AG04449 (cell line): ENCODE data around the gene NUP210.

ENCODE experiments used
- CTCF ChIA-PET: fragments of 350-600 bp; formaldehyde crosslinking; extraction: SDS; loops from one replicate; lab custom pipeline; 2021; ENCODE audit warnings: antibody characterized with exemption; lab: Yijun Ruan, JAX
- POLR2A ChIA-PET: fragments of 400-600, 350-600 bp; formaldehyde crosslinking; extraction: SDS; loops from one replicate; lab custom pipeline; 2020; ENCODE audit warnings: antibody characterized with exemption, inconsistent platforms; lab: Yijun Ruan, JAX
- DNase-seq: peaks from one replicate; pipeline ENCODE4 v3.0.0-alpha.2; 2010; ENCODE audit warnings: low read depth, low spot score
- H3K4me3 ChIP-seq: 2 replicates; pipeline ENCODE4 v1.5.1; 2011; ENCODE audit warnings: low read depth, mild to moderate bottlenecking, control low read depth, low read length
- CTCF ChIP-seq: IDR thresholded peaks from one replicate; pipeline ENCODE4 v1.5.1; 2011; ENCODE audit warnings: mild to moderate bottlenecking, moderate library complexity, low read length, control low read depth, inconsistent platforms; ENCODE audit not compliant: insufficient read depth; ENCODE audit errors: missing control alignments

NUP210 gene

GRCh38 chr3:13424865-13425617 is 4.9 kb upstream of the NUP210 start:
- ChIA-PET CTCF (interaction anchor here (0.9 to 1.6 kb wide), 2 partner anchors 27 to 333 kb away, joined by 3 to 6 read pairs; no protein-coding TSS in a partner anchor), POLR2A (no interaction called here)
- no peak for DNase-seq
- TF ChIP-seq CTCF: no peak
- H3K4me3 ChIP-seq: no peak overlapping the region

- POLR2A ChIA-PET: no interaction called here
- no peak overlapping the region for H3K4me3 ChIP-seq
- no peak for TF ChIP-seq CTCF
- DNase-seq: no peak
- CTCF ChIA-PET: no interaction called here
Measured at GRCh38 chr3:13424141-13424844, 4.2 kb upstream of the NUP210 start.

GRCh38 chr3:13420831-13421765 is 976 bp upstream of the NUP210 start:
- TF ChIP-seq CTCF: no peak
- POLR2A ChIA-PET: no interaction called here

GRCh38 chr3:13419505-13420044 is 547 bp downstream of the NUP210 start:
- POLR2A ChIA-PET: no interaction called here

More at GRCh38 chr3:13420831-13421765, 976 bp upstream of the NUP210 start:
- CTCF ChIA-PET: no interaction called here
- no peak for DNase-seq
- no peak overlapping the region for H3K4me3 ChIP-seq

GRCh38 chr3:13417166-13417947 is 2.8 kb downstream of the NUP210 start:
- POLR2A ChIA-PET: no interaction called here
- no peak for TF ChIP-seq CTCF
- DNase-seq: no peak
- CTCF ChIA-PET: interaction anchor here (1.3 kb wide), 1 partner anchor 36 kb away, joined by 6 read pairs; no protein-coding TSS in a partner anchor
- H3K4me3 ChIP-seq: no peak overlapping the region

More at GRCh38 chr3:13419505-13420044, 547 bp downstream of the NUP210 start:
- CTCF ChIA-PET: no interaction called here
- TF ChIP-seq CTCF: no peak
- H3K4me3 ChIP-seq: no peak overlapping the region
- no peak for DNase-seq
